ENCODE measurements around the gene MADD.

GRCh38 chr11:47272706-47273105 lies 2.8 kb downstream of the MADD start:
- no peak for TF ChIP-seq POLR2AphosphoS5 (IDR thresholded peaks at IDR 0.05; ENCODE audit: low read length)
- TF ChIP-seq SRF (IDR thresholded peaks at IDR 0.05; ENCODE audit: low read depth in 2 of 2, low read length in 2 of 2), result no peak
- TF ChIP-seq HSF1 (IDR thresholded peaks at IDR 0.05; ENCODE audit: low read depth, low read length), result no peak
- no peak for TF ChIP-seq POLR2A (IDR thresholded peaks at IDR 0.05; ENCODE audit: low read depth, low read length)
- TF ChIP-seq RAD21 (IDR thresholded peaks at IDR 0.05; ENCODE audit: insufficient read depth, low read depth, low read length), result no peak
- no peak for TF ChIP-seq EP300 (IDR thresholded peaks at IDR 0.05; ENCODE audit: borderline replicate concordance in 1 of 2, control insufficient read depth in 1 of 2, low read depth in 2 of 2, low read length in 2 of 2)
- no peak for TF ChIP-seq ATF3 (IDR thresholded peaks at IDR 0.05; ENCODE audit: borderline replicate concordance, extremely low read depth, low read depth, low read length)
- TF ChIP-seq NR2C2 (IDR thresholded peaks at IDR 0.05; ENCODE audit: borderline replicate concordance, control insufficient read depth, insufficient read length, low read depth), result no peak
- no peak for TF ChIP-seq CHD2 (IDR thresholded peaks at IDR 0.05; ENCODE audit: borderline replicate concordance, low read depth, low read length)
- TF ChIP-seq CTCF (IDR thresholded peaks at IDR 0.05 in 2 of 3, conservative IDR thresholded peaks at IDR 0.05 in 1 of 3; ENCODE audit: control insufficient read depth in 2 of 3, extremely low read depth in 1 of 3, insufficient read depth in 1 of 3, low read depth in 3 of 3, low read length in 3 of 3), result no peak
- TF ChIP-seq SKIL (IDR thresholded peaks at IDR 0.05; ENCODE audit: low read depth, poor library complexity, severe bottlenecking), result no peak

Measured in GM12878 (cell line).